Vagina (tissue), 2 donors: ENCODE results near the gene HMGCS2. TPM values are rescaled to one million over a fixed set of nuclear protein-coding genes. Genes with fewer than 3 reads are reported as not detected.

Experiments used
- DNase-seq, 2 donors: peaks; one replicate each; pipeline ENCODE4 v3.0.0-alpha.2; 2017; ENCODE audit errors: extremely low spot score in 2 of 2
- H3K27ac ChIP-seq: fragments of 200-600 bp; sonication (generic); one replicate; pipeline ENCODE4 v1.5.1; 2019
- H3K27me3 ChIP-seq: fragments of 200-600 bp; sonication (generic); one replicate; pipeline ENCODE4 v1.5.1; 2019
- H3K36me3 ChIP-seq, 2 donors: fragments of 200-600 bp; sonication (generic); one replicate each; pipeline ENCODE4 v1.5.1; 2017 to 2019
- H3K4me1 ChIP-seq: fragments of 200-600 bp; sonication (generic); one replicate; pipeline ENCODE4 v1.5.1; 2019
- H3K4me3 ChIP-seq, 2 donors: fragments of 200-600 bp; sonication (generic); 1 replicate in 1 of 2; 2 replicates in 1 of 2; pipeline ENCODE4 v1.5.1; 2016 to 2019
- H3K9me3 ChIP-seq: fragments of 200-600 bp; sonication (generic); one replicate; pipeline ENCODE4 v1.5.1; 2019
- CTCF ChIP-seq, 3 experiments: fragments of 450-650 bp in 2 of 3; fragments of 200-600 bp in 1 of 3; sonication (generic) in 1 of 3; IDR thresholded peaks; one replicate each; pipeline ENCODE4 v1.5.1; 2017 to 2019; ENCODE audit warnings: antibody characterized with exemption in 3 of 3, mild to moderate bottlenecking in 2 of 3, moderate library complexity in 2 of 3
- POLR2A ChIP-seq, 2 donors: fragments of 450-650 bp; IDR thresholded peaks; one replicate each; pipeline ENCODE4 v1.6.1; 2017; ENCODE audit warnings: antibody characterized with exemption in 2 of 2, mild to moderate bottlenecking in 2 of 2, moderate library complexity in 2 of 2
- POLR2AphosphoS5 ChIP-seq, 2 donors: sonication (generic); formaldehyde crosslinking; IDR thresholded peaks; one replicate each; pipeline ENCODE4 v1.9.0; 2017; ENCODE audit warnings: antibody characterized with exemption in 2 of 2, mild to moderate bottlenecking in 2 of 2, low read depth in 1 of 2; ENCODE audit not compliant: insufficient read depth in 1 of 2
- intact Hi-C: fragments of 100-400 bp; cut with DNase I; formaldehyde crosslinking; loops from one replicate; pipeline ENCODE4 v1.15.1; 2023
- total RNA-seq: library from RNA; depleted of rRNA; stranded (reverse); fragments of >200 nt; gene quantifications from one replicate; pipeline ENCODE4 v1.2.3, GENCODE V29; 2016

HMGCS2 gene
- total RNA-seq, 1 donor from 2014 or later = 22.8 TPM

DNA sequence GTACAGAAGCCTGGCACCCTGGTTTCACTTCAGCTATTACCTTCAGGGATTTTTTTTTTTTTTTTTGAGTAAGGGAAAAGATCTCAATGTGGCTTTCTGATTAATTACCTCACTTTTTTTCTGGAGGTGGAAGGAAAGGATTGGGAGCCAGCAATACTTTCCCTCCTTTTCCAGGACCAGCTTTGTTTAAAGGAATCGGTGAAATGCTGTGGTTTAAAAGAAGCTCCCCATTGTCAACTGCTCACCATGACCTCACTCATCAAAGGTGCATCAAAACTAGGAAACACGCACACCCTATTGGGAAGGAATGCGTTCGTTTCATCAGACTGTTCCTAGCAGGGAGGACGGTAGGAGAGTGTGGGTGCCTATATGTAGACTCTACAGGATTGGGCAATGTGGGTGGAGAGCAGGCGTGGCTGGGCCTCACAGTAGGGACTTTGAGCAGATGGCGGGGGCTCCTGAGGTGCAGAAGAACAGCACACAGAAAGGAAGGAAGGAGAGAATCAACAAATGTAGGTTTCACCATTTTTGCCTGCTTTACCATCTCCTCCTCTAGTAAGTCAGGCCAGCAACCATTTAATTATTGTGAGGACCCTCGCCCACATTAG, 44.0 kb downstream of the HMGCS2 start:
- intact Hi-C loops = no loop called here

GRCh38 chr1:119721896-119722295, 46.8 kb downstream of the HMGCS2 start:
- DNase-seq = no peak
- Histone ChIP-seq H3K36me3 (peaks cover 0 to 16% of the 10 kb centered on the region in 2 donors), H3K9me3 (no peaks in the 10 kb centered on the region), H3K4me1 (no peaks in the 10 kb centered on the region), H3K27ac (no peak overlapping the region), H3K27me3 (no peaks in the 10 kb centered on the region), H3K4me3 (no peak overlapping the region)
- TF ChIP-seq POLR2A (IDR thresholded peaks at IDR 0.05) (no peak), CTCF (IDR thresholded peaks at IDR 0.05) (no peak), POLR2AphosphoS5 (IDR thresholded peaks at IDR 0.05; ENCODE audit: insufficient read depth in 1 of 2, low read depth in 1 of 2) (no peak)
- intact Hi-C loops = no loop called here

More for the DNA sequence above, 44.0 kb downstream of the HMGCS2 start:
- no peak for DNase-seq
- TF ChIP-seq POLR2AphosphoS5 (IDR thresholded peaks at IDR 0.05; ENCODE audit: insufficient read depth in 1 of 2, low read depth in 1 of 2) = no peak
- TF ChIP-seq POLR2A (IDR thresholded peaks at IDR 0.05) = no peak
- TF ChIP-seq CTCF (IDR thresholded peaks at IDR 0.05) = no peak
- H3K27me3 ChIP-seq = no peaks in the 10 kb centered on the region
- no peaks in the 10 kb centered on the region for H3K4me1 ChIP-seq
- H3K4me3 ChIP-seq = no peak overlapping the region
- no peak overlapping the region for H3K27ac ChIP-seq
- peaks cover 0 to 20% of the 10 kb centered on the region in 2 donors for H3K36me3 ChIP-seq
- no peaks in the 10 kb centered on the region for H3K9me3 ChIP-seq

- H3K36me3 ChIP-seq = peaks cover 0 to 16% of the 10 kb centered on the region in 2 donors
- DNase-seq = no peak
- TF ChIP-seq CTCF (IDR thresholded peaks at IDR 0.05) = no peak
- TF ChIP-seq POLR2AphosphoS5 (IDR thresholded peaks at IDR 0.05; ENCODE audit: insufficient read depth in 1 of 2, low read depth in 1 of 2) = no peak
- TF ChIP-seq POLR2A (IDR thresholded peaks at IDR 0.05) = no peak
These were observed 47.8 kb downstream of the HMGCS2 start for GRCh38 chr1:119720866-119721440.

DNA sequence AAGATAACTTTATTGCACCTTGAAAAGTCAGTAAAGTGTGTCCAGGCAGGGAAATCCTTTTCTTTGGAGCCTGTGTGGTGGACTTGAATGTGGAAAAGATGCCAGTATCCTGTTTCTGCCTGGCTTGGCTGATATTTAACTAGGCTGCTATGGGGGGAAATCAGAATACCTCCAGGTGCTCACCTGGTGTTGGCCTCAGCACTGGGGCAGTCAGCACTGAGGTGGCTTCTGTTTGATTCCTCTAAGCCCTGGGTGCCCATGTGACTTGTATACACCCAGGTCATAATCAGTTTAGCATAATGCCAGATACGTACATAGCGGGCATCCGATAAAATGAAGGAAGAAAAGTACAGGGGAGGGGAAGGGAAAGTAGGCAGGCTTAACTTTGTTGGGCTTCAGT, 49.7 kb downstream of the HMGCS2 start:
- intact Hi-C loops = no loop called here
- no peaks in the 10 kb centered on the region for H3K27me3 ChIP-seq
- no peaks in the 10 kb centered on the region for H3K9me3 ChIP-seq
- peak in 1 of 2 donors; percentile 44 for DNase-seq
- H3K36me3 ChIP-seq = peaks cover 0 to 11% of the 10 kb centered on the region in 2 donors
- H3K27ac ChIP-seq = no peak overlapping the region
- TF ChIP-seq POLR2AphosphoS5 (IDR thresholded peaks at IDR 0.05; ENCODE audit: insufficient read depth in 1 of 2, low read depth in 1 of 2) (no peak), POLR2A (IDR thresholded peaks at IDR 0.05) (no peak), CTCF (IDR thresholded peaks at IDR 0.05) (no peak)
- no peak overlapping the region for H3K4me3 ChIP-seq
- peaks cover 22% of the 10 kb centered on the region for H3K4me1 ChIP-seq

More at GRCh38 chr1:119720866-119721440, 47.8 kb downstream of the HMGCS2 start:
- Histone ChIP-seq H3K4me3 (no peak overlapping the region), H3K27me3 (no peaks in the 10 kb centered on the region), H3K4me1 (peaks cover 3% of the 10 kb centered on the region), H3K27ac (no peak overlapping the region), H3K9me3 (no peaks in the 10 kb centered on the region)
- intact Hi-C loops = no loop called here

DNA sequence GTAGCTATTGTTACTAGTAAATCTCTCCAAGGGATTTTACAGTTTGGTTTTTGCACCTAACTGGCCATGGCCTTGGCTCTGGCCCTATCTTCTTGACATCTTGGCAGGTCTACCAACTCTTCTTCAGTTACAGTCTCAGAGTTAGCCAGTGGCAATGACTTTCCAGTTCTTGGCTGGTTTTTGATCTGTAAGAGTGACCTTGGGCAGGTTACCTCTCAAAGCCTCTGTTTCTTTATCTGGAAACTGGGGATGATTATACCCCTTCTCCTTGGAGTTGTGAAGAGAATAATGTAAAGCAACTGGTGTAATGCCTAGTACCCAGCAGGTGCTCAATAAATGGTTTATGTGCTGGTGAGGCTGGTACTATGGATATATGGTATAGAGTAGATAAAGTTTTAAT, 50.3 kb downstream of the HMGCS2 start:
- H3K36me3 ChIP-seq = peaks cover 0 to 6% of the 10 kb centered on the region in 2 donors
- H3K27ac ChIP-seq = no peak overlapping the region
- no peaks in the 10 kb centered on the region for H3K9me3 ChIP-seq
- peaks cover 28% of the 10 kb centered on the region for H3K4me1 ChIP-seq
- TF ChIP-seq CTCF (IDR thresholded peaks at IDR 0.05) = no peak
- H3K27me3 ChIP-seq = no peaks in the 10 kb centered on the region
- H3K4me3 ChIP-seq = no peak overlapping the region
- intact Hi-C loops = no loop called here
- DNase-seq = no peak
